Fibroblast of villous mesenchyme (primary cell): ENCODE results near the gene TARS1. TPM values are rescaled to one million over a fixed set of nuclear protein-coding genes. Genes with fewer than 3 reads are reported as not detected.

Experiments
- DNase-seq: peaks from one replicate; pipeline ENCODE4 v3.0.0-alpha.2; 2010; ENCODE audit warnings: low read depth
- H3K4me3 ChIP-seq: 2 replicates; pipeline ENCODE4 v1.5.1; 2011; ENCODE audit warnings: low read depth, mild to moderate bottlenecking, low read length
- CTCF ChIP-seq: IDR thresholded peaks from 2 replicates; pipeline ENCODE4 v1.5.1; 2012; ENCODE audit warnings: low read depth, mild to moderate bottlenecking, low read length; ENCODE audit not compliant: insufficient read depth
- total RNA-seq: library from RNA; depleted of rRNA; stranded (reverse); fragments of >200 nt; gene quantifications from 2 replicates; pipeline ENCODE4 v1.2.3, GENCODE V29; 2012

Gene TARS1
- total RNA-seq, 1 donor: 293 TPM

GRCh38 chr5:33490071-33490665 is 49.4 kb downstream of the TARS1 start:
- TF ChIP-seq CTCF: peak; percentile 15
- no peak overlapping the region for H3K4me3 ChIP-seq
- DNase-seq: no peak

GRCh38 chr5:33491941-33492340 is 51.2 kb downstream of the TARS1 start:
- H3K4me3 ChIP-seq: no peak overlapping the region
- DNase-seq: peak; percentile 31
- TF ChIP-seq CTCF: no peak

- no peak for TF ChIP-seq CTCF
- no peak overlapping the region for H3K4me3 ChIP-seq
- DNase-seq: peak; percentile 64
These were observed 53.7 kb downstream of the TARS1 start for GRCh38 chr5:33494466-33494865.

- DNase-seq: no peak
These were observed 60.5 kb downstream of the TARS1 start for GRCh38 chr5:33501260-33501659.

GRCh38 chr5:33501899-33502298 is 61.1 kb downstream of the TARS1 start:
- no peak overlapping the region for H3K4me3 ChIP-seq
- no peak for DNase-seq
- TF ChIP-seq CTCF: no peak

More at GRCh38 chr5:33501260-33501659, 60.5 kb downstream of the TARS1 start:
- TF ChIP-seq CTCF: no peak
- no peak overlapping the region for H3K4me3 ChIP-seq

GRCh38 chr5:33504570-33504969 is 63.8 kb downstream of the TARS1 start:
- no peak for TF ChIP-seq CTCF
- no peak for DNase-seq
- no peak overlapping the region for H3K4me3 ChIP-seq

GRCh38 chr5:33507426-33507825 is 66.7 kb downstream of the TARS1 start:
- TF ChIP-seq CTCF: no peak
- no peak for DNase-seq
- H3K4me3 ChIP-seq: no peak overlapping the region
